HG03135 (cell line): ENCODE data around the gene NID1.
"Not testable (repeated sequence)": the region's sequence is repeated elsewhere in the genome, so short reads cannot be mapped to it uniquely, and the experiment has no call there.

ENCODE experiments used
- ATAC-seq: cut with Tn5 transposase; IDR thresholded peaks from one replicate; pipeline ENCODE4 v1.9.1; 2021; ENCODE audit warnings: mild to moderate bottlenecking, moderate library complexity; ENCODE audit not compliant: unreplicated experiment

The NID1 gene

DNA sequence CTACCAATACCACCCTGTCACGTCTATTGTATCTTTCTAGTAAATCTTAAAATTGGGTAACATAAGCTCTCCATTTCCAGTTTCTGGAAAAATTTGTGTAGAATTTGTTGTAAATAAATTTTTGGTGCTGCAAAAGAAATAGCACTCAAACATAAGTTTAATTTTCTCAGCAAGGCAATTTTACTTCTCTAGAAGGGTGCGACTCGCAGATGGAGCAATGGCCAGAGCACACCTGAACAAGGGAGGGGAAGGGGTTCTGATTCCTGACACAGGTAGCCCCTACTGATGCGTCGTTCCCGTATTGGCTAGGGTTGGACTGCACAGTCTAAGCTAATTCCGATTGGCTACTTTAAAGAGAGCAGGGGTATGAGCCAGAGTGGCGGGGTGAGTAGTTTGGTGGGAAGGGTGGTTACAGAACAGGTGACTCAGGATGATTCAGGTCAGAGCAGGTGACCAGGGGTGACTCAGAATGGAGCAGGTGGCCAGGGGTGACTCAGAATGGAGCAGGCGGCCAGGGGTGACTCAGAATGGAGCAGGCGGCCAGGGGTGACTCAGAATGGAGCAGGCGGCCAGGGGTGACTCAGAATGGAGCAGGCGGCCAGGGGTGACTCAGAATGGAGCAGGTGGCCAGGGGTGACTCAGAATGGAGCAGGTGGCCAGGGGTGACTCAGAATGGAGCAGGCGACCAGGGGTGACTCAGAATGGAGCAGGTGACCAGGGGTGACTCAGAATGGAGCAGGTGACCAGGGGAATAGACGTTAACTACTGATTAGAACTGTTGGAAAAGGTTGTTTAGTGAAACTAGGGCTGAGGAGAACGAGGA lies 32.0 kb upstream of the NID1 start:
- not testable (repeated sequence) for ATAC-seq

DNA sequence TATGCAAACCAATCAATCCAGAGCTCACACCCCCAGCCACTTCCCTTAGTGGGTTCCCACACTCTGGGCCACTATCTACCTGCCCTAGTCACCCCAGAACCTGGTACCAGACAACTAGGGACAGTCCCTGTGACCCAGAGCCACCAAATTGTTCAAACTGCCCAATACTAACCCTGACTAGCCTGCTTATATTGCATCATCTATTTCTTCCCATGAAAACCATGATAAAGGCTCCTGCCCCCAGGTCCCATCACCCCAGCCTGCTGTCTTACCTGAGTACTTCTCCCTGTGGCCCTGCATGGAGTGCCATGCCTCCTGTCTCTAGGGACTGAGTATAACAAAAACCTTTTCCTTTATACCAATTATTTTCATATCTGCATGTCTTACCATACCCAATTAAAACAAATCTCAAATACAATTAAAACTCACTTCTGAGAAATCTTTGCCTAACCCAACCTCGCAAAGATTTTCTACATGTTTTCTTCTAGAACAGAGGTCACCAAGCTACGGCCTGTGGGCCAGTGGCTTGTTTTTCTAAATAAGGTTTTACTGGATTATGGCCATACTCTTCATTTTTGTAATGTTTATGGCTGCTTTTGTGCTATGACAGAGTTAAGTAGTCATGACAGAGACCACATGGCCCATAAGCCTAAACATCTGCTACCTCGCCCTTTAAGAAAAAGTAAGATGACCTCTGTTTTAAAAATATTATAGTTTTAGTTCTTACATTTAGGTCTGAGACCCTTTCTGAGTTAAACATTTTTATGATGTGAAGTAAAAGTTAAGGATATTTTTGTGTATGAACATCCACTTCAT lies 31.0 kb upstream of the NID1 start:
- no peak for ATAC-seq

DNA sequence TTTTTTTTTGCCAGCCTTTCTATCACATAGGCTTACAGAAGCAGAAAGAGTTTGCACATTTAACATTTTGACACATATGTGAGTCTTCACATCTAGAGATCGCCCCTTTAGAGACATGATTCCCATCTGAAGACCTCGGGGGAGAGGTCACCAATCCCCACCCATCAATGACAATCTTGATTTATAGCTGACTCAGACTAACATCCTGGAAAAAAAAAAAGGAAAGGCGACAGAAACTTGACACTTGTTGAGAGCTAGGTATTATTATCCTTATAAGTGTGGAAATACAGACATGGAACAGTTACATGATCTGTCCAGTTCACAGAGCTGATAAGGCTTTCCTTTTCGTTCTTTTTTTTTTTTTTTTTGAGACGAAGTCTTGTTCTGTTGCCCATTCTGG lies 28.0 kb upstream of the NID1 start:
- no peak for ATAC-seq

DNA sequence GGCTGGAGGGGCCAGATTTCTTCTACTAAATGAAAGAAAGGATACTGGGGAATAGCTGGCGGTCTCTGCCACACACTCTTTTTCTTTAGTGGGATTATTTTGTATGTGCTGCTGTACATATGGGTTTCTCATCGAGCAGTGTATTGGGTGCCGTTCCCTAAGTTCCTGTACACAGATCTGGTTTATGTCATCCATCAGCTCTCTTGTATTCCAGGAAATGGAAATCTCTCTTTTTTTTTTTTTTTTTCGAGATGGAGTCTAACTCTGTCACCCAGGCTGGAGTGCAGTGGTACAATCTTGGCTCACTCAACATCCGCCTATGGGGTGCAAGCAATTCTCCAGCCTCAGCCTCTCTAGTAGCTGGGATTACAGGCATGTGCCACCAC lies 27.0 kb upstream of the NID1 start:
- no peak for ATAC-seq

DNA sequence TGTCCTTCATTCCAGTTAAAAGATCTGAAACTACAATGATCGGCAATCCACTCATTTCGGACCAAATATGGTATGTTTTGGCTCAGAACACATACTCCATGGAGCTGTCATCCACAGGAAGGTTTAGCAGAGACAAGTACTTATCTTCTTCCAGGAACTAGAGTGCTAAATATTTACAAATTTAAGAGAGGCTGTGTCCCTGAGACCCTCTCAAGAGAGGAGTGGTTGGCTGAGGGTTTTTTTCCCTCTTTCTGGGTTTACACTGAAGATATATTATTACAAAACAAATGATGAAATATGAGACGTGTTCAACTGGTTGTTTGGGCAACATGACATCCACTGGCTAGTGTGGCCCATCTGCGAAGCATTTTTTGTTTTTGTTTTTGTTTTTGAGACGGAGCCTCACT lies 25.9 kb upstream of the NID1 start:
- ATAC-seq, result no peak

DNA sequence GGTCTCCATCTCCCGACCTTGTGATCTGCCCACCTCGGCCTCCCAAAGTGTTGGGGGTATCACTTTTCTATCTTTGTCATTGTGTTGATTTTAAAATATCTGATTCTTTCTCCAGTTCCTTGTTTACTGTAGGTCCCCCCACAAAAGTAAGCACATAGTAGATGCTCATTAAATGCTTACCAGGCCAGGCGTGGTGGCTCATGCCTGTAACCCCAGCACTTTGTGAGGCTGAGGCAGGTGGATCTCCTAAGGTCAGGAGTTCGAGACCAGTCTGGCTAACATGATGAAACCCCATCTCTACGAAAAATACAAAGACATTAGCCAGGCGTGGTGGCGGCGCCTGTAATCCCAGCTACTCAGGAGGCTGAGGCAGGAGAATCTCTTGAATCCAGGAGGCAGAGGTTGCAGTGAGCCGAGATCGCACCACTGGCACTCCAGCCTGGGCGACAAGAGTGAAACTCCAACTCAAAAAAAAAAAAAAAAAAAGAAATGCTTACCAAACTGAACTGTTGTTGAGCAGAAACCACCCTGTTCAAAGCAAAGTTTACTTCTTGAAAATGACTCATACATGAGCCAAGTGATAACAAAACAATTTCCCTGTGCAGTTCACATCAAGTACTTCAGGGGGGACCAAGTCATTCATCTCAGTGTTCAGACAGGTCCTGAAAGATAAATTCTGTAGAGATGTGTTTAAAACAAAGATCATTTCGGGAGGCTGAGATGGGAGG lies 24.3 kb upstream of the NID1 start:
- ATAC-seq, result no peak

DNA sequence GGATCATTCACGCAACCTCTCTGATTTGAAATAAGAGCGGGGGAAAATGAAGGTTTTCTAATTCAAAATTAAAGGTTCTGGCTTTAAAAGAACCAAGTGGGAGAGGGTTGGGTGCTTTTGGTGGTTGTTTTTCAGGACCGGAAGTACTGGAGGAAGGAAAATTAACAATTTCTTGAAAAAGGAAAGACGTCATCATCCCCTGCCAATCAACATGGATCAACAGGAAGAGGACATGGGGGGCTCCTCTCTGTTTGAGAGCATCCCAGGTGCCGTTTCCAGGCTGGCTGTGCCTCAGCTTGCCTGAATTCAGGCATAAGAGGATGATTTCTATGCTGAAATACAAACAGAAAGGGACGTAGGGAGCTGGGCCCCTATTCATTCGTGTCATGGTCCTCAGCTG lies 21.6 kb upstream of the NID1 start:
- ATAC-seq, result no peak

DNA sequence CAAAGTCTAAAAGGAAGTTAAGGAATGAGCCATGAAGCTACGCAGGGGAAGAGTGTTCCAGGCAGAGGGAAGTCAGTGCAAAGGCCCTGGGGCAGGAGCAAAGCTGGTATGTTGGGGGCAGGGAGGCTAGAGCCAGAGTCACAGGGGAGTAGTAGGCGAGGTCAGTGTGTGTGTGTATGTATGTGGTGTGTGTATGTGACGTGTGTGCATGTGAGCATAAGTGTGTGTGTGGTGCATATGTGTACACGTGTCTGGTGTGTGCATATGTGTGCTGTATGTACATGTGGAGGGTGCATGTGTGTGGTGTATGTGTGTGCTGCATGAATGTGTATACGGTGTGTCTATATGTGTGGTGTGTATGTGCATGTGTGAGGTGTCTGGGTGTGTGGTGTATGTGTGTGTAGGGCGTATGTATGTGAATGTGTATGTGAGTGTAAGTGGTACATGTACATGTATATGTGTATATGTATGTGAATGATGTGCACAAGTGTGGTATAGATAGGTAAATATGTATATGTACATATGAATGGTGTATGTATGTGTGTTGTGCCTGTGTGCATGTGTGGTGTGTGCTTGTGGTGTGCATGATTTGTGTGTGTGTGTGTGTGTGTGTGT lies 20.8 kb upstream of the NID1 start:
- ATAC-seq, result no peak

DNA sequence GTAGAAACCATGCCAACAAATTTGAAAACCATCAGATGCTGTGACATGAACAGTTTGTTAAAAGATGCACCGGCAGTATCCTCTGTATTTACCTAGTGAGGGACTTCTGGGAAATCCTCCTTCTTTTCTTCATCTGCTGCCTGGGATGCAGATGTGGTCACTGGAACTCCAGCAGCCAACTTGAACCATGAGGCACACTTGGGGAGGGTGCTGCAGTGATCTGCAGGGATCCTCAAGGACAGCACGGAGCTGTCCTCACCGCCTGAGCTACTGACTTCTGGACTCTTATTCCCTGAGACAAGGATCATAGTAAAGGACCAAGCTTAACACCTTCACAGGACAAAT lies 19.5 kb upstream of the NID1 start:
- no peak for ATAC-seq

DNA sequence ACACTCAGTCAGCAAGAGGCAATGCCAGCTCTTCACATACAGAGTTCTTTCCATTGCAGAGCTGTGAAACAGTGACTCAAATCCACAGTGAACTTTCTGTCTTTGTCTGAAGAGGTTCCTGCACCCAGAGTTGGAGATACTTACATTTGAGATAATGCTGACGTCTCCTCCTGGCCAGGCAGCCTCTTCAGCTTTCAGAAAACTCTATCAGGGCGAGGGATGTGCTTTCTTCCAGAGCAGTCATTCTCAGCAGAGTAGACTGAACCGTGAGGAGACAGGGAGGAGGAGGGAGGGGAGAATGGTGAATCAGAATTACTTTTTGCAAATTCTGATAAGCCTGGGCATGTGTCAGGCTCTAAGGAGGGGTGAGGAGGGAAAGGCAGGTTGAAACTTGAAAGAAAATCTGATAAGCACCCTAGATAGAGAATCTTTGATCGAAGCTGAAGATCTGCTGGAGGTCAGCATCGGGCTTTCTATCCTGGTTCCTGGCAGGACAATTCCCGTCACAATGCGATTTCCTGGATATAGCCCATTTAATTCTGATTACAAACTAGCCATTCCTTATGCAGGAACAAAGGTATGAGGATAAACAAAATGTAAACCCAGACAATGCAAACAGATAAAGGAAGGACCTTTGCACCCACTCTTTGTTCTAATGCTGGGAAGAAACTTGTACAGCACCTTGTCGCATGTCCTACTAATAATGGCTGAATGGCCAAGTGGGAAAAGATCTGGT lies 18.9 kb upstream of the NID1 start:
- ATAC-seq, result no peak

DNA sequence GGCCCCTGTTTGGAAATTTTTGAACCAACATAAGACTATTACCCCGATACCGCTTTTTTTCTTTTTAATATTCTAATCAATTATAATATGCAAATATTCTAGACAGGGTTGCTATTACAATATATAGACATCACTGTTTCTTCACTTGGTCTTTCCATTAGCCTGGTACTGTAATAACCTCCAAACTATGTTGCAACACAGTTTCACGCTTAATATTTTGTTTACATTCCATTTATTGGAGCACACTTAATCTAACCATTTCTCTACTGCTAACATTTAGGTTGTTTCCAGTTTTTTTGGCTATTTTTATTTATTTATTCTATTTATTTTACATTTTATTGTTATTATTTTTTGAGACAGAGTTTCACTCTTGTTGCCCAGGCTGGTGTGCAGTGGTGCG lies 17.6 kb upstream of the NID1 start:
- ATAC-seq, result no peak

DNA sequence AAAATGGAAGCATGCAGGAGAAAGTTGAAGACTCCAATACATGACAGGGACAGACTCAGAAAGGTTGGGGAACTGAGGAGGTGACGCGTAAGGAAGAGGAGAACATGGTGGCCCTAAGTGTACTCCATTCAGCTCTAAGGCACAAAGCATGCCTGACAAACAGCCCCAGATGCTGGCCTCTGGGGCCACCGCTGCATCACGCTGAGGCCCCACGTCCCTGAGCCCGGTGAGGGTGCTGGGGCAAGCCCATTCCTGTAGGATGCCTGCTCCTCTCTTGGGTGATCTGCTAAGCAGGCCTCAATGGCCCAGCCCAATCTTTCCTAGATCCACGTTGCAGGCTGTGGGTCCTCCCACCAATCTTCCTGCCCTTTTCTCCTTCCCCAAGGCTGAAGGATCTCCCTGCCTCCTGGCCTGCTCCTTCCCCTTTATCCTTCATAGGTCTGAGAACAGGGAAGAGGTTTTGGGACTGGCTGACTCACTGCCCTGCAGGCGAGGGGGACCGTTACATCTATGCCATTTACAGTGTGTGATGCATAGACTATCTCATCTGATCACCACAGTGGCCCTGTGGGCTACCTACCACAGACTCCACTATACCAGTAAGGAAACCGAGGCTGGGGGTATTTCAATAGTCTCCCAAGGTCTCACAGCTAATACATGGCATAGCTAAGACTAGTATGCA lies 16.8 kb upstream of the NID1 start:
- no peak for ATAC-seq

DNA sequence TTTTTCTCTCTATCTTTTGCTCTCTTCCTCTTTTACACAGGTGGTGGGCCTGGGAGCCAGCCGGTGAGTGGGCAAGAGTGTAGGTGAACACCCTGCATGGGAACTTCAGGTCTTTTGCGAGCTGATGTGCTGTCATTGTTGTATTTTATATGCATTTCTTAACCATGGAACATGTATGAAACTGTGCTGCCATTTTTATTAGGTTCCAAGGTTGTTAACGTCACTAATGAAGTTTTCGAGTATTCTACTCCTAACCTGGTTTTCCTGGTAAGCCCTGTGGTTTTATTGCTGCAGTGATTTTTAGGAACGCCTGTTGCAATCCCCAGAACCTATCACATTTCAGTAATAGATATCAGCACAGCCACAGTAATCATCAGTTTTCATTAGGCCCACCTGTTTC lies 14.8 kb upstream of the NID1 start:
- no peak for ATAC-seq

DNA sequence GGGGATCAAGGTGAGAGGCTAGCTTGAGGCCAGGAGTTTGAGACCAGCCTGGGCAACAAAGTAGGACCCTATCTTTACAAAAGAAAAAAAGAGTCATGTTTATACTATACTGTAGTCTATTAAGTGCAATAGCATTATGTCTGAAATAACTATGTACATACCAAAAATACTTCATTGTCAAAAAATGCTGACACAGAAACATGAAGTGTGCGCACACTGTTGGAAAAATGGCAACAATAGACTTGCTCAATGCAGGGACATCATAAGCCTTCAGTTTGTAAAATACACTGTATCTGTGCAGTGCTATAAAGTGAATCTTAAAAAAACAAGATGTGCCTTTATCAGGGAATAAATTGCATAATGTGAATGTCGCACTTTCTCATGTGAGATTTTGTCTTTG lies 14.1 kb upstream of the NID1 start:
- no peak for ATAC-seq

DNA sequence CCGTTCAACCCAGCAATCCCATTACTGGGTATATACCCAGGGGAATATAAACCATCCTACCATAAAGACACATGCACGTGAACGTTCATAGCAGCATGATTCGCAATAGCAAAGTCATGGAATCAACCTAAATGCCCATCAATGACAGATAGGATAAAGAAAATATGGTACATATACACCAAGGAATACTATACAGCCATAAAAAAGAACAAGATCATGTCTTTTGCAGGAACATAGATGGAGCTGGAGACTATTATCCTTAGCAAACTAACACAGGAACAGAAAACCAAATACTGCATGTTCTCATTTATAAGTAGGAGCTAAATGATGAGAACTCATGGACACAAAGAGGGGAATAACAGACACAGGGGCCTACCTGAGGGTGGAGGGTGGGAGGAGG lies 13.2 kb upstream of the NID1 start:
- ATAC-seq, result not testable (repeated sequence)

DNA sequence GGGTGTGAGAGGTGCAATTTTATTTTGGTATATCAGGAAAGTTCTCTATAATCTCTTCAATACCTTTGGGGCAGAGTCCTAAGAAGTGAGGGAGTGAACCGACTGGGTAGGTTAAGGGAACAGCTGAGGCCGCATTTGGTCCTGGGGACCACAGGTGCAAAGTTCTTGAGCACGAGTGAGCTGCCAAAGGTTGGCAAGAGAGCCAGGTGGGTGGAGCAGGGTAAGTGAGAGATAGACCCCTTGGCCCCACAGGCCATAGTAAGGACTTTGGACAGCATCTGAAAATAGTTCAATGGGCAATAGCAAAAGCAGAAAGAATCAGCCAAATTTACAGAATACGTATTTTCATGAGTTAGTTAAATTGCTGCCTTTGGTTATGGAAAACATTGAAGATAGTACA lies 11.0 kb upstream of the NID1 start:
- ATAC-seq, result no peak

DNA sequence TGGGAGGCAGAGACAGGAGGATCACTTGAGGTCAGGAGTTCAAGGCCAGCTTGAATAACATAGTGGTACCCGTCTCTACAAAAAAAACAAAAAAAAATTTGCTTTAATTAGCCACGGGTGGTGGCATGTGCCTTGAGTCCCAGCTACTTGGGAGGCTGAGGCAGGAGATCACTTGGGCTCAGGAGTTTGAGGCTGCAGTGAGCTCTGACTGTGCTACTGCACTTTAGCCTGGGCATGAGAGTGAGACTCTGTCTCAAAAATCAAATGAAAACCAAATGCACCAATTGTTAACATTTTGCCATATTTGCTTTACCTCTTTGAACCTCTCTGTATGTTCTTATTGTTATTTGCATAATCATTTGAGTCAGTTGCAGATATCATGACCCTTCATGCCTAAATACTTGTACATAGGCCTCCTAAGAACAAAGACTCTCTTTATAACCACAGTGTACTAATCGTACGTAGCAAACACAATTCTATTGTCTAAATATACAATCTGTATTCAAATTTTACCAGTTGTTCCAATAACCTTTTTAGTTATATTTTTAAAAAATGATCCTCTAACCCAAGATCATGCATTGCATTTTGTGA lies 8.5 kb upstream of the NID1 start:
- ATAC-seq, result no peak

DNA sequence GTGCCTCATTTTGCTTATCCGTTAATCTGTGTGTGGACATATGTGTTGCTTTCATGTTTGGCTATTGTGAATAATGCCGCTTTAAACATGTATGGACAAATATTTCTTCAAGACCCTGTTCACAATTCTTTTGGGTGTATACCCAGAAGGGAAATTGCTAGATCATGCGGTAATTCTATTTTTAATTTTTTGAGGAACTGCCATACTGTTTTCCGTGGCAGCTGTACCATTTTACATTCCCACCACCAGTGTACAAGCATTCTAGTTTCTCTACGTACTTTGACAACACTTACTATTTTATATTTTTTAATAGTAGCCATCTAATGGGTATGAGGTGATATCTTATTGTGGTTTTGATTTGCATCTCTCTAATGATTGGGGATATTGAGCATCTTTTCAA lies 7.1 kb upstream of the NID1 start:
- no peak for ATAC-seq

DNA sequence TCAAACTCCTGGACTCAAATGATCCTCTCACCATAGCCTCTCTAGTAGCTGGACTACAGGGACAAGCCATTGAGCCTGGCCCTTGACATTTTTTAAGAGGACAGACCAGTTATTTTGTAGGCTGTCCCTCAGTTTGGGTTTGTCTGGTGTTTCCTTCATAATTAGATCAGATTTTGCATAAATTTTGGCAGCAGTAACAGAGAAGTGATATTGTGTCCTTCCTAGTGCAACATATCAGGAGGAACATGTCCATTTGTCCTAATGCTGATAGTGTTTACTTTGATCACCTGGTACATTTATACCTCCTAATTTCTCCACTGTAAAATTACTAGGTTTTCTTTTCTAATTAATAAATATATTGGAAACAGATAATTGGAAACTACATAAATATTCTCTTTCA lies 5.9 kb upstream of the NID1 start:
- no peak for ATAC-seq

DNA sequence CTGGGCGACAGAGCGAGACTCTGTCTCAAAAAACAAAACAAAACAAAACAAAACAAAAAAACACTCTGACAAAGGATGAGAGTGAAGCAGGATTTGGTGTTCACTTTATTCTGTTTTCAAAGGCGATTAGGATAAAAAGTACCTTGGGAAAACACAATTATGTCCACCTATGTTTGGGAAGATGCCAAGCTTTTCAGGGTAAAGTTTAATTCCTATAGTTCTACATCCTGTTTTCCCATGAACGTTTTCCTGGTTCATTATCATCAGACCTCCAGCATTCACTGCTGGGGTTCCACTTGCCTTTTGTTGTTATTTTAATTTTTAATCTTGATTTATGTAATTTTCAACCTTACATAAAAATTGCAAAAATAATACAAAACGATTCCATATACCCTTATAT lies 4.9 kb upstream of the NID1 start:
- ATAC-seq, result no peak
